ENCODE data around the gene ST8SIA5. TPM values are rescaled to one million over a fixed set of nuclear protein-coding genes. Genes with fewer than 3 reads are reported as not detected.

The ST8SIA5 gene
- polyA plus RNA-seq, 1 donor from 2014 or later, result 0.93 TPM

- Histone ChIP-seq H3K9me3 (ENCODE audit: low read length) (no peaks in the 10 kb centered on the region), H3K4me3 (ENCODE audit: low read length) (no peak overlapping the region), H4K20me1 (ENCODE audit: insufficient read depth) (no peaks in the 10 kb centered on the region), H3K27me3 (ENCODE audit: insufficient read depth, low read depth, low read length) (peaks cover 22% of the 10 kb centered on the region), H3K9me2 (ENCODE audit: insufficient read depth, low read length) (no peaks in the 10 kb centered on the region), H3K27ac (ENCODE audit: low read length) (no peak overlapping the region), H3K4me2 (ENCODE audit: low read length) (no peak overlapping the region), H3K79me2 (replicated peaks; ENCODE audit: insufficient read depth, low read length) (no peaks in the 10 kb centered on the region), H2AFZ (ENCODE audit: low read depth, low read length) (no peak overlapping the region), H3K9ac (ENCODE audit: low read length) (no peak overlapping the region), H3F3A (ENCODE audit: insufficient read depth, low read length, poor library complexity, severe bottlenecking) (no peaks in the 10 kb centered on the region), H3K36me3 (ENCODE audit: insufficient read depth, low read length) (no peaks in the 10 kb centered on the region)
- TF ChIP-seq EP300 (conservative IDR thresholded peaks at IDR 0.05; ENCODE audit: poor library complexity, severe bottlenecking) (no peak), CTCF (IDR thresholded peaks at IDR 0.05; ENCODE audit: poor library complexity, severe bottlenecking) (no peak), RAD21 (conservative IDR thresholded peaks at IDR 0.05) (no peak), REST (IDR thresholded peaks at IDR 0.05; ENCODE audit: borderline replicate concordance) (no peak), MXI1 (conservative IDR thresholded peaks at IDR 0.05; ENCODE audit: poor library complexity, severe bottlenecking) (no peak)
These were observed 5.0 kb downstream of the ST8SIA5 start for GRCh38 chr18:46751882-46752281.

GRCh38 chr18:46750626-46751025 is 6.2 kb downstream of the ST8SIA5 start:
- Histone ChIP-seq H2AFZ (ENCODE audit: low read depth, low read length) (no peak overlapping the region), H3K9ac (ENCODE audit: low read length) (no peak overlapping the region)

More at GRCh38 chr18:46750626-46751025, 6.2 kb downstream of the ST8SIA5 start:
- Histone ChIP-seq H3K4me3 (ENCODE audit: low read length) (no peak overlapping the region), H3K27ac (ENCODE audit: low read length) (no peak overlapping the region), H3K36me3 (ENCODE audit: insufficient read depth, low read length) (no peaks in the 10 kb centered on the region), H3K4me2 (ENCODE audit: low read length) (no peak overlapping the region), H3F3A (ENCODE audit: insufficient read depth, low read length, poor library complexity, severe bottlenecking) (no peaks in the 10 kb centered on the region), H3K9me3 (ENCODE audit: low read length) (no peaks in the 10 kb centered on the region), H3K79me2 (replicated peaks; ENCODE audit: insufficient read depth, low read length) (no peaks in the 10 kb centered on the region), H3K9me2 (ENCODE audit: insufficient read depth, low read length) (no peaks in the 10 kb centered on the region), H4K20me1 (ENCODE audit: insufficient read depth) (no peaks in the 10 kb centered on the region), H3K27me3 (ENCODE audit: insufficient read depth, low read depth, low read length) (peaks cover 10% of the 10 kb centered on the region)
- TF ChIP-seq EZH2 (IDR thresholded peaks at IDR 0.05; ENCODE audit: borderline replicate concordance, insufficient read depth, low read length, poor library complexity, severe bottlenecking), result no peak
- TF ChIP-seq EP300 (conservative IDR thresholded peaks at IDR 0.05; ENCODE audit: poor library complexity, severe bottlenecking), result no peak
- TF ChIP-seq POLR2AphosphoS5 (IDR thresholded peaks at IDR 0.05), result no peak
- TF ChIP-seq REST (IDR thresholded peaks at IDR 0.05; ENCODE audit: borderline replicate concordance), result no peak
- TF ChIP-seq TAF1 (IDR thresholded peaks at IDR 0.05; ENCODE audit: low read depth), result no peak
- no peak for TF ChIP-seq SMC3 (conservative IDR thresholded peaks at IDR 0.05; ENCODE audit: poor library complexity)

All from neural cell (in vitro differentiated cells).